Measurements from ENCODE around the gene ZAR1L. TPM values are rescaled to one million over a fixed set of nuclear protein-coding genes. Genes with fewer than 3 reads are reported as not detected.
A peak's percentile ranks its signal among the peaks of the same experiment; 100 is the strongest.
"Not testable (repeated sequence)": the region's sequence is repeated elsewhere in the genome, so short reads cannot be mapped to it uniquely, and the experiment has no call there.

Gene ZAR1L, protein sequence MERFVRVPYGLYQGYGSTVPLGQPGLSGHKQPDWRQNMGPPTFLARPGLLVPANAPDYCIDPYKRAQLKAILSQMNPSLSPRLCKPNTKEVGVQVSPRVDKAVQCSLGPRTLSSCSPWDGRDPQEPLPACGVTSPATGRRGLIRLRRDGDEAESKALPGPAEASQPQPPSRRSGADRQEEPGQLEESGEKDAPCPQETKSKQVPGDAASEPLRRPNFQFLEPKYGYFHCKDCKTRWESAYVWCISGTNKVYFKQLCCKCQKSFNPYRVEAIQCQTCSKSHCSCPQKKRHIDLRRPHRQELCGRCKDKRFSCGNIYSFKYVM
- total RNA-seq, result not detected

DNA sequence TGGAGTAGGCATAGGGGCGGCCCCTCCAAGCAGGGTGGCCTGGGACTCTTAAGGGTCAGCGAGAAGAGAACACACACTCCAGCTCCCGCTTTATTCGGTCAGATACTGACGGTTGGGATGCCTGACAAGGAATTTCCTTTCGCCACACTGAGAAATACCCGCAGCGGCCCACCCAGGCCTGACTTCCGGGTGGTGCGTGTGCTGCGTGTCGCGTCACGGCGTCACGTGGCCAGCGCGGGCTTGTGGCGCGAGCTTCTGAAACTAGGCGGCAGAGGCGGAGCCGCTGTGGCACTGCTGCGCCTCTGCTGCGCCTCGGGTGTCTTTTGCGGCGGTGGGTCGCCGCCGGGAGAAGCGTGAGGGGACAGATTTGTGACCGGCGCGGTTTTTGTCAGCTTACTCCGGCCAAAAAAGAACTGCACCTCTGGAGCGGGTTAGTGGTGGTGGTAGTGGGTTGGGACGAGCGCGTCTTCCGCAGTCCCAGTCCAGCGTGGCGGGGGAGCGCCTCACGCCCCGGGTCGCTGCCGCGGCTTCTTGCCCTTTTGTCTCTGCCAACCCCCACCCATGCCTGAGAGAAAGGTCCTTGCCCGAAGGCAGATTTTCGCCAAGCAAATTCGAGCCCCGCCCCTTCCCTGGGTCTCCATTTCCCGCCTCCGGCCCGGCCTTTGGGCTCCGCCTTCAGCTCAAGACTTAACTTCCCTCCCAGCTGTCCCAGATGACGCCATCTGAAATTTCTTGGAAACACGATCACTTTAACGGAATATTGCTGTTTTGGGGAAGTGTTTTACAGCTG lies at the start of gene ZAR1L, which contains the start of gene BRCA2:
Gene ZAR1L (minus strand): TSS at position 126 of the 790 bp plus-strand sequence. CDS start 3,438 bp downstream, outside the sequence.
Gene BRCA2 (plus strand): TSS at position 271 of the 790 bp plus-strand sequence. CDS start 953 bp downstream, outside the sequence.
- FAIRE-seq (no peak), DNase-seq (ENCODE audit: low spot score in 2 of 2) (peak; percentile 75 to 81)

DNA sequence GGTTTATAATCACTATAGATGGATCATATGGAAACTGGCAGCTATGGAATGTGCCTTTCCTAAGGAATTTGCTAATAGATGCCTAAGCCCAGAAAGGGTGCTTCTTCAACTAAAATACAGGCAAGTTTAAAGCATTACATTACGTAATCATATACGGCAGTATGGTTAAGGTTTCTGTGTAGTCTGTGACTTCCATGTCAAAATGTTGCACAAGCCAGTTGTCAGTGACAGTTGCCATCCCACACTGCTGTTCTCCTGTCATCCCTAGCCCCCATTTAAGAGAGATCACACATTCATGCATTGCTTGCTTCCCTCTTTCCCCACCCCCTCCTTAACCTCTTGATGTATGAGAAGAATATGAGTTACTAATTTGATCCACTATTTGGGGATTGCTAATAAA lies 47.4 kb upstream of the ZAR1L start:
- no peak for DNase-seq (ENCODE audit: low spot score in 2 of 2)
- FAIRE-seq, result no peak

DNA sequence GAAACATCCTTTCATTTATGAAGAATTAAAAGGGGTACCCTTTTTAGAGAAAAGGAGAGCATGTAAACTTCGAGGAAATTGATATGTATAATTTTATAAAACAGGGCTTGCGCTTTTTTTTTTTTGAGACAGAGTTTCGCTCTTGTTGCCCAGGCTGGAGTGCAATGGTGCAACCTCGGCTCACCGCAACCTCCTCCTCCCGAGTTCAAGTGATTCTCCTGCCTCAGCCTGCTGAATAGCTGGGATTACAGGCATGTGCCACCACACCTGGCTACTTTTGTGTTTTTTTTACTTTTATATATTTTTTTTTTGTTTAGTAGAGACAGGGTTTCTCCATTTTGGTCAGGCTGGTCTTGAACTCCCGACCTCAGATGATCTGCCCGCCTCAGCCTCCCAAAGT lies 40.8 kb upstream of the ZAR1L start:
- FAIRE-seq; DNase-seq (ENCODE audit: low spot score in 2 of 2): not testable (repeated sequence)

DNA sequence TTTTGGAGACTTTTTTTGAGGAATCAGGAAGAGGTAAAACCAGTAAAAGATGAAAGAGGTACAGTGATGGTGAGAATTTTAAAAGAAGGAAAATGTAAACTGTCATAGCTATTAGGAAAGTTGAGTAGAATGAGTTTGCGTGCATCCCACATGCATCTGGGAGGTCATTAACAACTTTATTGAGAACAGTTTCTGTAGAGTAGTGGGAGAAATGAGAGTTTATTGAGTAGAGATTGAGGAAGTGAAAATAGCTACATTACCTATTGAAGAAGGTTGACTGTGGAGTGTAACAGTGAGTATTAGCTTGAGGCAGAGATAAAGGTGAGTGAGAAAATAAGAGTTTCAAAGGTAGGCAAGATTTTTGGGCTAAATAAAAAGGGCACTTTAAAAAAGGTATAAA lies 38.9 kb upstream of the ZAR1L start:
- FAIRE-seq, result no peak
- DNase-seq (ENCODE audit: low spot score in 2 of 2), result no peak

DNA sequence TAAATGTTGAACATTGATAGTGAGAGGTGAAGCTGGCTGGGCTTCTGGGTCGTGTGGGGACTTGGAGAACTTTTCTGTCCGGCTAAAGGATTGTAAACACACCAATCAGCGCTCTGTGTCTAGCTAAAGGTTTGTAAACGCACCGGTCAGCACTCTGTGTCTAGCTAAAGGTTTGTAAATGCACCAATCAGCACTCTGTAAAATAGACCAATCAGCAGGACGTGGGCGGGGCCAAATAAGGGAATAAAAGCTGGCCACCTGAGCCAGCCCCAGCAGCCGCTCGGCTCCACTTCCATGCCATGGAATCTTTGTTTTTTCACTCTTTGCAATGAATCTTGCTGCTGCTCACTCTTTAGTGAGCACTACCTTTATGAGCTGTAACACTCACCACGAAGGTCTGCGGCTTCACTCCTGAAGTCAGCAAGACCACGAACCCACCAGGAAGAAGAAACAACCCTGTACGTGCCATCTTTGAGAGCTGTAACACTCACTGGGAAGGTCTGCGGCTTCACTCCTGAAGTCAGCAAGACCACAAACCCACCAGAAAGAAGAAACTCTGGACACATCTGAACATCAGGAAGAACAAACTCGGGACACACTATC lies 35.8 kb upstream of the ZAR1L start:
- not testable (repeated sequence) for FAIRE-seq; DNase-seq (ENCODE audit: low spot score in 2 of 2)

DNA sequence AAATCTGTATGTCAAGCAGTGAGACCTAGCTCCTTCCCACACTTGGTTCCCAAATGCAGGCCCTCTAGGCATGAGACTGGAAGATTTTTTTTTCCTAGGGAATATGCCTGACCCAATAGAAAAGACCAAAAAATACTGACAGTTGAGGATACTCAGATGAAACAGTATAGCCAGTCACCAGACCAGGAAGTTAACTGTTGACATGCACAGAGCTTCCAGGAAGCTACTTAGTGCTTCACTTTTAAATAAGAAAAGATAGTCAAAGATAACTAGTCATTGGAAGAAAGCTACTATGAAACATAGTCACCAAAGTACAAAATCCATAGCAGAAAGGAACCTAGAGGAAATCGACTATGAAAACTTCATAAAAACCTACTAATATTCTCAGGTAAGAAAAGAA lies 32.5 kb upstream of the ZAR1L start:
- DNase-seq (ENCODE audit: low spot score in 2 of 2) (no peak), FAIRE-seq (no peak)

DNA sequence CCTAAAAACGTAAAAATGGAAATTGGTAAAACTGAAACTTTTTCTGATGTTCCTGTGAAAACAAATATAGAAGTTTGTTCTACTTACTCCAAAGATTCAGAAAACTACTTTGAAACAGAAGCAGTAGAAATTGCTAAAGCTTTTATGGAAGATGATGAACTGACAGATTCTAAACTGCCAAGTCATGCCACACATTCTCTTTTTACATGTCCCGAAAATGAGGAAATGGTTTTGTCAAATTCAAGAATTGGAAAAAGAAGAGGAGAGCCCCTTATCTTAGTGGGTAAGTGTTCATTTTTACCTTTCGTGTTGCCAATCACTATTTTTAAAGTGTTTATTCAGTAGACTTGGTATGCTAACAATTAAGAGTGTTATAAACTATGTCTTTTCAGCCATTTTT lies 25.8 kb upstream of the ZAR1L start:
- FAIRE-seq, result no peak
- DNase-seq (ENCODE audit: low spot score in 2 of 2), result no peak

DNA sequence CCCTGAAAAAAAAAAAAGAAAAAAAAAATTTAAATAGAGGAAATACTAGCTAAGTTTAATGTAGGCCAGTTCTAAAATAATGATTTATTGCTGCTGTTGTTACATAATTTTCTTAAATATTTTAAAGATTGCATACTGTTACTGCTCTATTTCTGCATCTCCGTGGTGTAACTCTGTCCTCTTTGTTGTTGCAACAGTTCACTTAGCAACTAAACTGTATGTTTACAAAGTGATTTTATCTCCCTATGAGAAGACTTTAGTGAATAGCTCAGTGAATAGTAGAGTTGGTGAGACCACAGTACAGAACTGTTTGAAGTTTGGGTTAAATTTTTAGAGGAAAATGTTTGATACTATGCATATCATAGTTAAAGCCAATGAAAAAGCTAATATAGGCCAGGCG lies 19.5 kb upstream of the ZAR1L start:
- DNase-seq (ENCODE audit: low spot score in 2 of 2) (no peak), FAIRE-seq (no peak)

DNA sequence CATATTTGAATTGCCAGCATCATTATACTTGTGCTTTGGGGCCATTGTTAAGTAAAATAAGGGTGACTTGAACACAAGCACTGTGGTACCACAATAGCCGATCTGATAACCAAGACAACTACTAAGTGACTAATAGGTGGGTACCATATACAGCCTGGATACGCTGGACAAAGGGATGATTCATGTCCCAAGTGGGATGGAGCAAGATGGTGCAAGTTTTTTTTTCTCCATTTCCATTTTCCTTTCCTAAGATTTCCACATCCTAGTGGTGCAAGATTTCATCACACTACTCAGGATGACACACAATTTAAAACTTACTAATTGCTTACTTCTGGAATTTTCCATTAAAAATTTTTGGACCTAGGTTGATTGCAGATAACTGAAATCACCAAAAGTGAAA lies 15.3 kb upstream of the ZAR1L start:
- DNase-seq (ENCODE audit: low spot score in 2 of 2), result no peak
- FAIRE-seq, result no peak

DNA sequence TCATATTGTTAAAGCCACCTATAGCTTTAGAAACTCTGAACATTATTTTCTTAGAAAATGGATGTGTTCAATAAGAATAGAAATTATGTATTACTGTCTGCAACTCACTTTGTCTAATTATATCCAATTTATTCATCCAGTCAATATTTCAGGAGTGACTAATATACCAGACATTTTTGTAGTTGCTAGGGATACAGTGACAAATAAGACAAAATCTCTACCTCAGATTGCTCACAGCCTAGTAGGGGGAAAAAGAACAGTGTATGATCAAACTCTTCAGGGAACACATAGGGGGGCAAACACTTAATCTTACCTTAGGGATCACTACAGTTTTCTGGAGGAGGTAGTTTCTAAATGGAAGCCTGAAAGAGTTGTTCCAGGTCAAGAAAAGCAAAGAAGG lies 8.7 kb upstream of the ZAR1L start:
- DNase-seq (ENCODE audit: low spot score in 2 of 2) (no peak), FAIRE-seq (no peak)

DNA sequence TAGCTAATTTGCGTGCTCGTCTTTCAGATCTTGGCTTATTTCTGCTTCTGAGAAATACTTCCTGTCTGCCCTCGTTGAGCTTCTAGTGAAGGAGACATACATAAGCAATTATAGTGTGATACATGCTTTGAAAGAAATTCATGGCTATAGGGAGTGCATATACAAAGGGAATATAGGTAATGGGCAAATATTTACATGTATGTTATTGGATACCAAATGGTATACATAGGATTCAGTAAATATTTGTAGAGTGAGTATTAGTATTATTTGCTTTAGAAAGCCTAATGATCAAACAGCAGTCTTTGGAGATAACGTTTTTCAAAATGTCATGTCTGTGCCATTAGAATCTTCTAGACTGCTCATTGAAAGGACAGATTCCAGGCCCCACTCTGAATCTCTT lies 5.4 kb upstream of the ZAR1L start:
- FAIRE-seq (no peak), DNase-seq (ENCODE audit: low spot score in 2 of 2) (no peak)

DNA sequence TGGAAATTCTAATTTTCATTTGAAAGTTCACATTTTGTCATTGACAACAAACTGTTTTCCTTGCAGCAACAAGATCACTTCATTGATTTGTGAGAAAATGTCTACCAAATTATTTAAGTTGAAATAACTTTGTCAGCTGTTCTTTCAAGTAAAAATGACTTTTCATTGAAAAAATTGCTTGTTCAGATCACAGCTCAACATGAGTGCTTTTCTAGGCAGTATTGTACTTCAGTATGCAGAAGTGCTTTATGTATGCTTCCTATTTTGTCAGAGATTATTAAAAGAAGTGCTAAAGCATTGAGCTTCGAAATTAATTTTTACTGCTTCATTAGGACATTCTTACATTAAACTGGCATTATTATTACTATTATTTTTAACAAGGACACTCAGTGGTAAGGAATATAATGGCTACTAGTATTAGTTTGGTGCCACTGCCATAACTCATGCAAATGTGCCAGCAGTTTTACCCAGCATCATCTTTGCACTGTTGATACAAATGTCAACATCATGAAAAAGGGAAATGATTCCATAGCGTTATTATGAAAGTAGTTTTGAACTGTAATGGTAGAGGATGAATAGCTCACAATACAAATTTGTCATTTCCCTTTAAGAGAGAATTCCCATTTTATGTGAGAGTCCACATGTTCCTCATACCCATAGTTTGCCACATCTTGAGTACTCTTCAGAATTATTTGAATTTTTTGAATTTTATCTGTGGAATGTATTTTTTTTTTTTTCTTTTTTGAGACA lies 2.7 kb upstream of the ZAR1L start:
- no peak for DNase-seq (ENCODE audit: low spot score in 2 of 2)
- FAIRE-seq, result no peak

DNA sequence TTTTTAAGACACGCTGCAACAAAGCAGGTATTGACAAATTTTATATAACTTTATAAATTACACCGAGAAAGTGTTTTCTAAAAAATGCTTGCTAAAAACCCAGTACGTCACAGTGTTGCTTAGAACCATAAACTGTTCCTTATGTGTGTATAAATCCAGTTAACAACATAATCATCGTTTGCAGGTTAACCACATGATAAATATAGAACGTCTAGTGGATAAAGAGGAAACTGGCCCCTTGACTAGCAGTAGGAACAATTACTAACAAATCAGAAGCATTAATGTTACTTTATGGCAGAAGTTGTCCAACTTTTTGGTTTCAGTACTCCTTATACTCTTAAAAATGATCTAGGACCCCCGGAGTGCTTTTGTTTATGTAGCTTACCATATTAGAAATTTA lies 1.3 kb upstream of the ZAR1L start:
- FAIRE-seq, result no peak
- DNase-seq (ENCODE audit: low spot score in 2 of 2), result no peak

DNA sequence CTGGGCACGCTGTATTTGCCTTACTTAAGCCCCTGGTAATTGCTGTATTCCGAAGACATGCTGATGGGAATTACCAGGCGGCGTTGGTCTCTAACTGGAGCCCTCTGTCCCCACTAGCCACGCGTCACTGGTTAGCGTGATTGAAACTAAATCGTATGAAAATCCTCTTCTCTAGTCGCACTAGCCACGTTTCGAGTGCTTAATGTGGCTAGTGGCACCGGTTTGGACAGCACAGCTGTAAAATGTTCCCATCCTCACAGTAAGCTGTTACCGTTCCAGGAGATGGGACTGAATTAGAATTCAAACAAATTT lies 821 bp upstream of the ZAR1L start:
- no peak for DNase-seq (ENCODE audit: low spot score in 2 of 2)
- FAIRE-seq, result no peak

DNA sequence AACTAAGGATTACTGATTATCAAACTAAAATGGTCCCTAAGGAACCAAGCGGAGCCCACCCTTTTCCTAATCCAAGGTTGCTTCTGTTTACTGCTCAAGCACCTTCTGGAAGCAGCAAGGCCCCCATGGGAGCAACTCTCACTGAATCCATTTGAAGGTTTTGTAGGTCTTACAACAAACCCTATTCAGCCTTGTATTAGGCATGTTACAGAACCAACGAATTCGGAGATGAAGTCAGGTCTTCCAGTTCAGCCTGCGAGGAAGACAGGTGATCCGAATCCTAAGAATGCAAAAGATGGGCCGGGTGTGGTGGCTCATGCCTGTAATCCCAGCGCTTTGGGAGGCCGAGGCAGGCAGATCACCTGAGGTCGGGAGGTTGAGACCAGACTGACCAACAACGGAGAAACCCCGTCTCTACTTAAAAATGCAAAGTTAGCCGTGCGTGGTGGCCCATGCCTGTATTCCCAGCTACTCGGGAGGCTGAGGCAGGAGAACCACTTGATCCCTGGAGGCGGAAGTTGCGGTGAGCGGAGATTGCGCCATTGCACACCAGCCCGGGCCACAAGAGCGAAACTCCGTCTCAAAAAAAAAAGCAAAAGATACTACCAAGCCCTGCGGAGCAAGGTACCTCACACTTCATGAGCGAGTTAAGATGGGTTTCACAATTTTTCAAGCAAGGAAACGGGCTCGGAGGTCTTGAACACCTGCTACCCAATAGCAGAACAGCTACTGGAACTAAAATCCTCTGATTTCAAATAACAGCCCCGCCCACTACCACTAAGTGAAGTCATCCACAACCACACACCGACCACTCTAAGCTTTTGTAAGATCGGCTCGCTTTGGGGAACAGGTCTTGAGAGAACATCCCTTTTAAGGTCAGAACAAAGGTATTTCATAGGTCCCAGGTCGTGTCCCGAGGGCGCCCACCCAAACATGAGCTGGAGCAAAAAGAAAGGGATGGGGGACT lies 609 bp downstream of the ZAR1L start:
- DNase-seq (ENCODE audit: low spot score in 2 of 2), result peak; percentile 27 to 32
- FAIRE-seq, result no peak

DNA sequence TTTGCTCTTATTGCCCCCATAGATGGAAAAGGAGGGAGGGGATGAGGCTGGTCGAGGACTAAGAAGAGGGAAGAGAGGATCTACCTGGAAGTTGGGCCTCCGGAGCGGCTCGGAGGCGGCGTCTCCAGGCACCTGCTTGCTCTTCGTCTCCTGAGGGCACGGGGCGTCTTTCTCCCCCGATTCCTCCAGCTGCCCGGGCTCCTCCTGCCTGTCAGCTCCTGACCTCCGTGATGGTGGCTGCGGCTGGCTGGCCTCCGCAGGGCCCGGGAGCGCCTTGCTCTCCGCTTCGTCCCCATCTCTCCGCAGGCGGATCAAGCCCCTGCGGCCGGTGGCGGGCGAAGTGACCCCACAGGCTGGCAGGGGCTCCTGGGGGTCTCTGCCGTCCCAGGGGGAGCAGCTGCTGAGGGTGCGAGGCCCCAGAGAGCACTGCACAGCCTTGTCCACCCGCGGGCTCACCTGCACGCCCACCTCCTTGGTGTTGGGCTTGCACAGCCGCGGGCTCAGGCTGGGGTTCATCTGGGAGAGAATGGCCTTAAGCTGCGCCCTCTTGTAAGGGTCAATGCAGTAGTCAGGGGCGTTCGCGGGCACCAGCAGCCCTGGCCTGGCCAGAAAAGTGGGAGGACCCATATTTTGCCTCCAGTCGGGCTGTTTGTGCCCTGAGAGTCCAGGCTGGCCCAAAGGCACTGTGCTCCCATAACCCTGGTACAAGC lies 3.8 kb downstream of the ZAR1L start:
- FAIRE-seq (no peak), DNase-seq (ENCODE audit: low spot score in 2 of 2) (no peak)

DNA sequence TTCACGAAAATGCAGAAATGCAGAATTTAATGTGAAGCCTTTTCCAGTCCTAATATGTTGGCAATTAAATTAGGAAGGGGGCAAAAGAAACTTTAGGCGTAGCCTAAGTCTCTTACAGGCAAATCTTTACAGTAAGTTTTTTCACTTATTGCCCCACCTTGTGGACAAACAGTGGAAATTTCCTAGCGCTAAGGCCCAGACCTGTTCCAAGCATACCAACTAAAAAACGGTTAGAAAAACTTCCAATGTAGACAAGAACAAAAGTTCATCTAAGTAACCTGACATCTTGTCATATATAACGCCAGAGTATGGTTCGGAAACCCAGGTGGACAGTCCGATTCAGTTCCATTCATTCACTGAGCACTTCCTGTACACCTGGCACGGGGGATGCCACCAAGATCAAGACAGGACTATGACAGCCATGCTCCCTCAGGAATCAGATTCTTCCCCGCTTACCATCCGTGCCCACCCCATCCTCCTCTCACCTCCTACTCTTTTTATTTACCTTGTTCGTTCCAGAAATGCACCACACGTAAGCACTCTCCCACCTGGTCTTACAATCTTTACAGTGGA lies 4.9 kb downstream of the ZAR1L start:
- DNase-seq (ENCODE audit: low spot score in 2 of 2) (peak in 1 of 2 donors; percentile 39), FAIRE-seq (no peak)

DNA sequence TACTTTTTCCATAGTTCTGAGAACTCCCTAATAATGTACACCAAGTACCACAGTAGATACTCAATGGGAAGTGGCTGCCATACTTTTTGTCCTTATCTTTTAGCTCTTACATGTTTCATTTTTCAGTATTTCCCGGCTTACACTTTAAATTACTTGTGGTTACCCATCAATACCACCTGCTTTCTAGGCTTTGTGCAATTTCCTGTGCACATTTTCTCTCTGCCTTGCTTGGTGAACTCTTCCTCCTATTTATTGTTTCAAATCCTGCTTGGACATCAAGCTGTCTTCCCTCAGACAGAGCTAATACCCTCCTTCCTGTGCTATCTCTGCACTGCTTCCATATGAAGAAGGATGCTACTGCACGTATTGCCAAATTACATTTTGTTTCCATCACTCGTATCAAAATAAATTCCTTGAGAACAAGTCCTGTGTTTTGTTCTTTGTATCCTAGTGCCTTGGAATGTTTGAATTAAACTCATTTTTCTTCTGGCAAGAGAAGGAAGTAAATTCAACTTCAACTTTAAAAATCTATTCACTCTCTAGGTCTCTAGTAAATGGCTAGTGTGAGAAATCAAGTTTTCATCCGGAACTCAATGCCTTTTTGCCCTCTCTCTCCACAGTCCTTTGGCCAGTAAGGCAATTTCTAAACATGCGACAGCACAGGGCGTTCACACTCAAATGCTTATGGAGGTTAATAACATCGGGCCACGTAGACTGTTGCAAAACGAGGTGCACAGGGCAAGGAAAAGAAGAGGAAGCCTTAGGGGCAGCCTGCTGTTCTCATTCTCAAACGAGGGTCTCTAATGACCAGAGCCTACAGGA lies 5.6 kb downstream of the ZAR1L start:
- DNase-seq (ENCODE audit: low spot score in 2 of 2) (no peak), FAIRE-seq (no peak)
